Measurements from ENCODE around the gene GPR37.

- no peak for TF ChIP-seq CTCF (IDR thresholded peaks at IDR 0.05)
- TF ChIP-seq POLR2A (IDR thresholded peaks at IDR 0.05) = no peak
Observed at GRCh38 chr7:124764847-124765400, 668 bp downstream of the GPR37 start.

Measured in gastroesophageal sphincter (tissue), 3 donors.